Neural progenitor cell (in vitro differentiated cells): ENCODE results near the gene SEC16A.

Experiments used
- EZH2 ChIP-seq: fragments of 200-600 bp; sonication (generic); IDR thresholded peaks from 2 replicates; pipeline ENCODE4 v1.6.1; 2017; ENCODE audit warnings: antibody characterized with exemption, mild to moderate bottlenecking, moderate library complexity
- TF ChIP-seq, protein P1 (sequence below): fragments of 200-600 bp; sonication (generic); IDR thresholded peaks from 2 replicates; pipeline ENCODE4 v1.5.1; 2017; ENCODE audit warnings: antibody characterized with exemption, mild to moderate bottlenecking

DNA sequence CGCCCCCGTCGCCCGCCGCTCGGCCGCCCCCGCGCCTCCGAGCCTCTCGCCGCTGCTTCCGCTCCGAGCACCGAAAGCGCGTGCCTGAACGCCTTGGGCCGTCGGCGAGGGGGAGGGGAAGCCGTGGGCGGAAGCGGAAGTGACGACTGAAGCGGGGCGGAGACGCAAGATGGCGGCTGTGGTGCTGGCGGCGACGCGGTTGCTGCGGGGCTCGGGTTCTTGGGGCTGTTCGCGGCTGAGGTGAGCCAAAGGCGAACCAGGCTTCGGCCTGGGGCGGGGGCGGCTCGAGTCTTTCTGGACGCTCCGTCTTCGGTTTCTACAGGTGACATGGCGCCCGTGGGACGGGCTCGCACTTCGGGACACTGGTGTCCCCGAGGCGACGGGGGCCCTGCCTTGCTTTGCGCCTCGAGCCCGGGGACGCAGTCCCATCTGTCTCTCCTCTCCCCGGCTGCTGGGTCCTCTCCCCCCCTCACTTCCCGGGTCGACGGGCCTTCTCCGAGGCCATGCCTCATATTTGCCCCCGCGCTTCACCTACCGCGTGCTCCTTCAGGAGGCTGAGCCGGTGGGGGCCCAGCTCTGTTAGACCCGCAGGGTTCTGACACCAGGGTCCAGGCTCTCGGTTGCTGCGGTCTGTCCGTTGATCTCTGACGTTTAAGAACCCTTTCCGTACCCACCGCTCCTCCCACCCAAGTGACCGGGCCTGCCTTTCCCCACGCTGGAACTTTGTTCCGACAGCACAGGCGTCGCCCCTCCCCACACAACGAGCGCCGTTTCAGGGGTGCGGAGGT lies 72.1 kb downstream of the SEC16A start, which contains the start of the genes ENTR1 and PMPCA:
- TF ChIP-seq, protein P1, sequence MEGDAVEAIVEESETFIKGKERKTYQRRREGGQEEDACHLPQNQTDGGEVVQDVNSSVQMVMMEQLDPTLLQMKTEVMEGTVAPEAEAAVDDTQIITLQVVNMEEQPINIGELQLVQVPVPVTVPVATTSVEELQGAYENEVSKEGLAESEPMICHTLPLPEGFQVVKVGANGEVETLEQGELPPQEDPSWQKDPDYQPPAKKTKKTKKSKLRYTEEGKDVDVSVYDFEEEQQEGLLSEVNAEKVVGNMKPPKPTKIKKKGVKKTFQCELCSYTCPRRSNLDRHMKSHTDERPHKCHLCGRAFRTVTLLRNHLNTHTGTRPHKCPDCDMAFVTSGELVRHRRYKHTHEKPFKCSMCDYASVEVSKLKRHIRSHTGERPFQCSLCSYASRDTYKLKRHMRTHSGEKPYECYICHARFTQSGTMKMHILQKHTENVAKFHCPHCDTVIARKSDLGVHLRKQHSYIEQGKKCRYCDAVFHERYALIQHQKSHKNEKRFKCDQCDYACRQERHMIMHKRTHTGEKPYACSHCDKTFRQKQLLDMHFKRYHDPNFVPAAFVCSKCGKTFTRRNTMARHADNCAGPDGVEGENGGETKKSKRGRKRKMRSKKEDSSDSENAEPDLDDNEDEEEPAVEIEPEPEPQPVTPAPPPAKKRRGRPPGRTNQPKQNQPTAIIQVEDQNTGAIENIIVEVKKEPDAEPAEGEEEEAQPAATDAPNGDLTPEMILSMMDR = no peak
- TF ChIP-seq EZH2 = peak; percentile 37
